ENCODE data around the gene CCDC134. TPM values are rescaled to one million over a fixed set of nuclear protein-coding genes. Genes with fewer than 3 reads are reported as not detected.

The CCDC134 gene
- total RNA-seq, 1 experiment from 2014 or later = 16.7 TPM

DNA sequence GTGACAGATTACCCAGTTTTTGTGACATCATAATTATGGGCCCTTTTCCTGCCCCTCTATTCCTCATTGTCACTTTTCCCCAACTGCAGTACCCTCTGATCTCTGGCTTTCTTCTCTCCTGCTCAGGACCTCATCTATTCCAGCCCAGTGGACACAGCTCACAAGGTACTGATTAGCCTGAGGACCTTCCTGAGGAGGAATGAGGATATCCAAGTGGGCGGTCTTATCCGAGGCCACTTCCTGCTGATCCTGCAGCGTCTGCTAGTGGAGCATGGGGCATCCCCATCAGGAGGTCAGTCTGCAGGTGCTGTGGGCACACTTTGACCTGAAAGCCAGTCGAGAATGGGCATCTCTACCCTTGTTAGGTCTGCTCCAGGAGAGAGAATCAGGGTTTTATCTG, 24.5 kb upstream of the CCDC134 start:
- POLR2A ChIA-PET = no interaction called here

DNA sequence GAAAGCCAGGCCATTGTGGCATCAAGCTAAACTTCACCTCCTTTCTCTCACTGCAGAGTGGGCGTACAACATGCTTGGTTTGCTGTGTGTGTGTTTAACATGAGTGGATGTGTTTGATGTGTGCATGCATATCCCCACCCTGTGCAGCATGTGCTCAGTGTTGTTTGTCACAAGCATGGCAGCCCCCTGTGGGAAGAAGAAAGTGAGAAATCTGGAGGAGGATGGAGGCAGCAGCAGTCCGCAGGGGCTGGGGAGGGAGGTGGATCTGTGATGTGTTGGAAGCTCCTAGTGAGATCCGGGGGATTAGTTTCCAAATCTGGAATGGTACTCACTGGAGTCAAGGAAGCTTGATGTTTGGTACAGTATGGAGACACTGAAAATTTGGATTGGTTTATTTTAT, 24.1 kb upstream of the CCDC134 start:
- CTCF ChIA-PET = no interaction called here
- POLR2A ChIA-PET = no interaction called here
- in situ Hi-C loops (cut with HindIII; ENCODE audit: low pct_unique_long_range_greater_than_20kb, low sequenced_read_pairs) = no loop called here

More for the DNA sequence above, 24.5 kb upstream of the CCDC134 start:
- Histone ChIP-seq H3K4me1 (ENCODE audit: control insufficient read depth, insufficient read depth, low read length) (no peaks in the 10 kb centered on the region), H3K4me3 (ENCODE audit: low read depth in 2 of 2, low read length in 2 of 2) (no peak overlapping the region), H3K27ac (ENCODE audit: low read length) (no peak overlapping the region), H3K27me3 (ENCODE audit: control insufficient read depth, insufficient read depth, low read length) (no peaks in the 10 kb centered on the region), H3K36me3 (ENCODE audit: control insufficient read depth, insufficient read depth, low read length) (no peaks in the 10 kb centered on the region), H3K9me3 (ENCODE audit: control insufficient read depth, insufficient read depth, low read depth, low read length) (no peaks in the 10 kb centered on the region)
- intact Hi-C loops (cut with micrococcal nuclease; ENCODE audit: unreplicated experiment) (no loop called here), in situ Hi-C loops (cut with HindIII; ENCODE audit: low pct_unique_long_range_greater_than_20kb, low sequenced_read_pairs) (no loop called here)
- DNase-seq (ENCODE audit: low read depth, low spot score) (no peak), ATAC-seq (no peak)
- CTCF ChIA-PET = no interaction called here
- BruUV-seq (replicated peaks) = no TSS peak
- TF ChIP-seq, protein P1, sequence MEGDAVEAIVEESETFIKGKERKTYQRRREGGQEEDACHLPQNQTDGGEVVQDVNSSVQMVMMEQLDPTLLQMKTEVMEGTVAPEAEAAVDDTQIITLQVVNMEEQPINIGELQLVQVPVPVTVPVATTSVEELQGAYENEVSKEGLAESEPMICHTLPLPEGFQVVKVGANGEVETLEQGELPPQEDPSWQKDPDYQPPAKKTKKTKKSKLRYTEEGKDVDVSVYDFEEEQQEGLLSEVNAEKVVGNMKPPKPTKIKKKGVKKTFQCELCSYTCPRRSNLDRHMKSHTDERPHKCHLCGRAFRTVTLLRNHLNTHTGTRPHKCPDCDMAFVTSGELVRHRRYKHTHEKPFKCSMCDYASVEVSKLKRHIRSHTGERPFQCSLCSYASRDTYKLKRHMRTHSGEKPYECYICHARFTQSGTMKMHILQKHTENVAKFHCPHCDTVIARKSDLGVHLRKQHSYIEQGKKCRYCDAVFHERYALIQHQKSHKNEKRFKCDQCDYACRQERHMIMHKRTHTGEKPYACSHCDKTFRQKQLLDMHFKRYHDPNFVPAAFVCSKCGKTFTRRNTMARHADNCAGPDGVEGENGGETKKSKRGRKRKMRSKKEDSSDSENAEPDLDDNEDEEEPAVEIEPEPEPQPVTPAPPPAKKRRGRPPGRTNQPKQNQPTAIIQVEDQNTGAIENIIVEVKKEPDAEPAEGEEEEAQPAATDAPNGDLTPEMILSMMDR (IDR thresholded peaks at IDR 0.05) = no peak
- TF ChIP-seq, protein P2, sequence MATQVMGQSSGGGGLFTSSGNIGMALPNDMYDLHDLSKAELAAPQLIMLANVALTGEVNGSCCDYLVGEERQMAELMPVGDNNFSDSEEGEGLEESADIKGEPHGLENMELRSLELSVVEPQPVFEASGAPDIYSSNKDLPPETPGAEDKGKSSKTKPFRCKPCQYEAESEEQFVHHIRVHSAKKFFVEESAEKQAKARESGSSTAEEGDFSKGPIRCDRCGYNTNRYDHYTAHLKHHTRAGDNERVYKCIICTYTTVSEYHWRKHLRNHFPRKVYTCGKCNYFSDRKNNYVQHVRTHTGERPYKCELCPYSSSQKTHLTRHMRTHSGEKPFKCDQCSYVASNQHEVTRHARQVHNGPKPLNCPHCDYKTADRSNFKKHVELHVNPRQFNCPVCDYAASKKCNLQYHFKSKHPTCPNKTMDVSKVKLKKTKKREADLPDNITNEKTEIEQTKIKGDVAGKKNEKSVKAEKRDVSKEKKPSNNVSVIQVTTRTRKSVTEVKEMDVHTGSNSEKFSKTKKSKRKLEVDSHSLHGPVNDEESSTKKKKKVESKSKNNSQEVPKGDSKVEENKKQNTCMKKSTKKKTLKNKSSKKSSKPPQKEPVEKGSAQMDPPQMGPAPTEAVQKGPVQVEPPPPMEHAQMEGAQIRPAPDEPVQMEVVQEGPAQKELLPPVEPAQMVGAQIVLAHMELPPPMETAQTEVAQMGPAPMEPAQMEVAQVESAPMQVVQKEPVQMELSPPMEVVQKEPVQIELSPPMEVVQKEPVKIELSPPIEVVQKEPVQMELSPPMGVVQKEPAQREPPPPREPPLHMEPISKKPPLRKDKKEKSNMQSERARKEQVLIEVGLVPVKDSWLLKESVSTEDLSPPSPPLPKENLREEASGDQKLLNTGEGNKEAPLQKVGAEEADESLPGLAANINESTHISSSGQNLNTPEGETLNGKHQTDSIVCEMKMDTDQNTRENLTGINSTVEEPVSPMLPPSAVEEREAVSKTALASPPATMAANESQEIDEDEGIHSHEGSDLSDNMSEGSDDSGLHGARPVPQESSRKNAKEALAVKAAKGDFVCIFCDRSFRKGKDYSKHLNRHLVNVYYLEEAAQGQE (IDR thresholded peaks at IDR 0.05; ENCODE audit: insufficient read depth in 1 of 2, low read depth in 2 of 2, low read length in 1 of 2) = no peak
- TF ChIP-seq POLR2AphosphoS5 (IDR thresholded peaks at IDR 0.05; ENCODE audit: low read depth, low read length) (no peak), TCF7L2 (IDR thresholded peaks at IDR 0.05; ENCODE audit: low read depth, low read length) (no peak), SIN3A (IDR thresholded peaks at IDR 0.05; ENCODE audit: borderline replicate concordance, insufficient read depth, low read depth, low read length) (no peak)

More for the DNA sequence above, 24.1 kb upstream of the CCDC134 start:
- Histone ChIP-seq H3K36me3 (ENCODE audit: control insufficient read depth, insufficient read depth, low read length) (no peaks in the 10 kb centered on the region), H3K27ac (ENCODE audit: low read length) (no peak overlapping the region), H3K27me3 (ENCODE audit: control insufficient read depth, insufficient read depth, low read length) (no peaks in the 10 kb centered on the region), H3K9me3 (ENCODE audit: control insufficient read depth, insufficient read depth, low read depth, low read length) (no peaks in the 10 kb centered on the region), H3K4me3 (ENCODE audit: low read depth in 2 of 2, low read length in 2 of 2) (no peak overlapping the region), H3K4me1 (ENCODE audit: control insufficient read depth, insufficient read depth, low read length) (no peaks in the 10 kb centered on the region)
- ATAC-seq = no peak
- intact Hi-C loops (cut with micrococcal nuclease; ENCODE audit: unreplicated experiment) = no loop called here
- DNase-seq (ENCODE audit: low read depth, low spot score) = no peak
- no TSS peak for BruUV-seq (replicated peaks)
- TF ChIP-seq, protein P2 (IDR thresholded peaks at IDR 0.05; ENCODE audit: insufficient read depth in 1 of 2, low read depth in 2 of 2, low read length in 1 of 2) = no peak
- TF ChIP-seq POLR2AphosphoS5 (IDR thresholded peaks at IDR 0.05; ENCODE audit: low read depth, low read length) (no peak), TCF7L2 (IDR thresholded peaks at IDR 0.05; ENCODE audit: low read depth, low read length) (no peak), SIN3A (IDR thresholded peaks at IDR 0.05; ENCODE audit: borderline replicate concordance, insufficient read depth, low read depth, low read length) (no peak)
- TF ChIP-seq, protein P1 (IDR thresholded peaks at IDR 0.05) = no peak
